ENCODE data around the gene ATP6V1A. TPM values are rescaled to one million over a fixed set of nuclear protein-coding genes. Genes with fewer than 3 reads are reported as not detected.

Gene ATP6V1A
- total and polyA plus RNA-seq, 8 donors = 5.9 to 44.7 (median 24.9) TPM

DNA sequence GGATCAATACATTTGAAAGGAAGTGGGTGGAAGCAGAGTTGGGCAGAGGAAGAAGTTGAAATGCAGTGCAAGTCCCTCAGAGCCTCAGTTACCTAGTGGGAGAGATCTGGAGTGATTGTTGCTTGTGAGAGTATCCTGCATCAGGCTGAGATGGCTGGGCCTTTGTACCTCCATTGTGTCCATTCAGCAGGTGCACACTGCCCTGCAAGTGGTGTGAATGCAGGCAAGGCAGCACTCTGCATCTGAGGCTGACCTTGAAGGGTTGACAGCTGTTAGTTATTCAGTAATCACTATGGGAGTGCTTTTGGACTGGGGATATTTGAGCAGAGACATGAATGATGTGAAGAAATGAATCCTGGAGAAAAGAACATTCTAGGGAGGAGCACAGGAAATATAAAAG, 25.2 kb downstream of the ATP6V1A start:
- no peaks in the 10 kb centered on the region for H3K27me3 ChIP-seq
- H3K4me1 ChIP-seq = peaks cover 7 to 16% (median 14%) of the 10 kb centered on the region in 3 donors
- DNase-seq = peak in 3 of 6 donors; percentile 22 to 31 (median 28)
- no peak overlapping the region for H3K27ac ChIP-seq
- H3K9me3 ChIP-seq = no peaks in the 10 kb centered on the region
- intact Hi-C loops (cut with DNase I) = loop anchor here in 1 of 3 donors (10.0 kb wide), 1 partner anchor 53 kb away; no protein-coding TSS in a partner anchor
- TF ChIP-seq, protein P1, sequence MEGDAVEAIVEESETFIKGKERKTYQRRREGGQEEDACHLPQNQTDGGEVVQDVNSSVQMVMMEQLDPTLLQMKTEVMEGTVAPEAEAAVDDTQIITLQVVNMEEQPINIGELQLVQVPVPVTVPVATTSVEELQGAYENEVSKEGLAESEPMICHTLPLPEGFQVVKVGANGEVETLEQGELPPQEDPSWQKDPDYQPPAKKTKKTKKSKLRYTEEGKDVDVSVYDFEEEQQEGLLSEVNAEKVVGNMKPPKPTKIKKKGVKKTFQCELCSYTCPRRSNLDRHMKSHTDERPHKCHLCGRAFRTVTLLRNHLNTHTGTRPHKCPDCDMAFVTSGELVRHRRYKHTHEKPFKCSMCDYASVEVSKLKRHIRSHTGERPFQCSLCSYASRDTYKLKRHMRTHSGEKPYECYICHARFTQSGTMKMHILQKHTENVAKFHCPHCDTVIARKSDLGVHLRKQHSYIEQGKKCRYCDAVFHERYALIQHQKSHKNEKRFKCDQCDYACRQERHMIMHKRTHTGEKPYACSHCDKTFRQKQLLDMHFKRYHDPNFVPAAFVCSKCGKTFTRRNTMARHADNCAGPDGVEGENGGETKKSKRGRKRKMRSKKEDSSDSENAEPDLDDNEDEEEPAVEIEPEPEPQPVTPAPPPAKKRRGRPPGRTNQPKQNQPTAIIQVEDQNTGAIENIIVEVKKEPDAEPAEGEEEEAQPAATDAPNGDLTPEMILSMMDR (IDR thresholded peaks at IDR 0.05) = no peak
- peak; percentile 38 to 89 (median 74) for ATAC-seq
- no peaks in the 10 kb centered on the region for H3K36me3 ChIP-seq
- no peak for FAIRE-seq
- no peak overlapping the region for H3K4me3 ChIP-seq

DNA sequence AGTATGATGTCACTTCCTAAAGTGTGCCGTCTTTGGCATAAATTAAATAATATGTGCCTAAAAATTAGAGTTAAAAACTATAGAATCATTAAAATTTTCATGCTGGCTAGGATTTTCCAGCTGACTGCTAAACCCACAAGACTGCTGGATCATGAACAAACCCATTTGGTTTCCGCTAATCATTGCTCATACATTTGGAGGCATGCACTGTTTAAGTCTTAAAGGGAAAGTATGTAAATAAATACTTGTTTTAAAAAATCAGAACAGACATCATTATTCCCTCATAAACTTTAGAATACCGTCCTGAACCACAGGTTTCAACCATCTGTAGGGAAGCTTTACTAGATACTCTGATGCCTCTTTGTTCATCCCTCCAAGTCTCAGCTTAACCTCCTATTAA, 26.5 kb downstream of the ATP6V1A start:
- no peak for ATAC-seq

DNA sequence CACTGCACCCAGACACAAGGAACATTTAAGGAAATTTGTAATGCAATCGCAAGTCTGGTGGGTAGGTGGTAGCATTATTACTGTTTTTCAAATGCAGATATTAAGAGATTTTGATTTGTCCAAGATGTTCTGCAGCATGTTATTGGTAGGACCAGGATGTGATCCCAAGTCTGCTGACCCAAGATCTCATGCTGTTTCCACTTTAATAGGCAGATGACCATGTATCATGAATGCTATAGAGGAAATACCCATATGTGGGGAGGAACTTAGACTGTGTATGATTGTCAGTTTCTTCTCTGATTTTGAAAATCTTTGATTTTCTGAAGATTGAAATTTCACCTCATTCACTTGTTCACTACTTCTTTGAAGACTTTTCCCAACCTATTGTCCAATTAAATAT, 28.7 kb downstream of the ATP6V1A start:
- Histone ChIP-seq H3K4me1 (peaks cover 0 to 12% (median 10%) of the 10 kb centered on the region in 3 donors), H3K27ac (no peak overlapping the region), H3K9me3 (no peaks in the 10 kb centered on the region), H3K36me3 (no peaks in the 10 kb centered on the region), H3K4me3 (no peak overlapping the region), H3K27me3 (no peaks in the 10 kb centered on the region)
- FAIRE-seq (no peak), ATAC-seq (no peak), DNase-seq (no peak)
- TF ChIP-seq, protein P1 (IDR thresholded peaks at IDR 0.05) = no peak
- WGBS, 2 donors = 100% methylated on average over 1 of the region's 1 CpG
- intact Hi-C loops (cut with DNase I) = loop anchor here in 1 of 3 donors (10.0 kb wide), 1 partner anchor 49 kb away; no protein-coding TSS in a partner anchor

More for the DNA sequence above, 26.5 kb downstream of the ATP6V1A start:
- no peak overlapping the region for H3K4me3 ChIP-seq
- no peaks in the 10 kb centered on the region for H3K9me3 ChIP-seq
- no peaks in the 10 kb centered on the region for H3K27me3 ChIP-seq
- no peak for DNase-seq
- 82 to 87% methylated on average over 3 of the region's 3 CpGs for WGBS, 2 donors
- no peaks in the 10 kb centered on the region for H3K36me3 ChIP-seq
- H3K27ac ChIP-seq = no peak overlapping the region
- TF ChIP-seq, protein P1 (IDR thresholded peaks at IDR 0.05) = no peak
- H3K4me1 ChIP-seq = peaks cover 7 to 18% (median 14%) of the 10 kb centered on the region in 3 donors
- intact Hi-C loops (cut with DNase I) = loop anchor here in 1 of 3 donors (10.0 kb wide), 1 partner anchor 51 kb away; no protein-coding TSS in a partner anchor
- no peak for FAIRE-seq

DNA sequence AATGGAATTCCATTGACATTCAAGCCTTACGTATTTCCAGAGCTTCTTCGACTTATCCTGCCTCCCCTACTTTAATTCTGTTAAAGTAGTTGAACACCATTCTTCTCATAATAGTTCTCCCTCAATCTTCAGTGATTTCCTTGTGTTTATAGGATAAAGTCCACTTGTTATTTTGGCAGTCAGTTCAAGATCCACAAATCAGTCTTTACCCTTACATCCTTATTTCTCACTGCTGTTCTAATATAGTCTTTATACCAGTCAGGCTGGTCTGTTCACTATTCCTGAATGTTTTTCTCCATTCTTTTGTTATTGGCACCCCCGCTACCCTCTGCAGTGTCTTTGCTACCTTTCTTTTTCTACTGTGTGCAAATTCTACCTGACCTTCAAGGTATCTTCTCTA, 29.7 kb downstream of the ATP6V1A start:
- H3K27ac ChIP-seq = no peak overlapping the region
- FAIRE-seq (no peak), ATAC-seq (peak in 2 of 4 donors; percentile 39 to 51), DNase-seq (no peak)
- intact Hi-C loops (cut with DNase I) = loop anchor here in 1 of 3 donors (10.0 kb wide), 1 partner anchor 48 kb away; no protein-coding TSS in a partner anchor
- H3K9me3 ChIP-seq = no peaks in the 10 kb centered on the region
- H3K27me3 ChIP-seq = no peaks in the 10 kb centered on the region
- TF ChIP-seq, protein P1 (IDR thresholded peaks at IDR 0.05) = no peak
- no peaks in the 10 kb centered on the region for H3K36me3 ChIP-seq
- H3K4me3 ChIP-seq = no peak overlapping the region
- H3K4me1 ChIP-seq = peaks cover 0 to 12% (median 10%) of the 10 kb centered on the region in 3 donors
- 42 to 45% methylated on average over 3 of the region's 3 CpGs for WGBS, 2 donors

DNA sequence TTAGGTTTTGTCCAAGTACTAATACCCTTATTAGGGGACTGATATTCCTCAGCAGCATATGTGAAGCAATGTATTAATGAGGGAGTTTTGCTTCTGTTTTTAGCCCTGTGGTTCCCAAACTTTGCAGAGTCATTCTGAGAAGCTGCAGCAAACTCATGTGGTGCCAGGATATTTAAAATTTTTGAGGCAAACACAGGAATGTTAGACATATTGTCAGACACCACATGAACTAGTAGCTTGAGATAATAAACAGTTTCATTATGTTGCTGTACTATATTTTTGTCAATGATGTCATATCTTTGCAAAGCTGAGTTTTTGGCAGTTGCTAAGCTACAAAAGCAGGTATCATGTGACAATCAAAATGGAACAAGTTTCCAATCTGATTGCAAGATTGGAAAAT, 36.6 kb downstream of the ATP6V1A start:
- Histone ChIP-seq H3K36me3 (peaks cover 0 to 8% (median 0%) of the 10 kb centered on the region in 3 donors), H3K27ac (no peak overlapping the region), H3K9me3 (no peaks in the 10 kb centered on the region), H3K27me3 (no peaks in the 10 kb centered on the region), H3K4me1 (no peaks in the 10 kb centered on the region), H3K4me3 (no peak overlapping the region)
- ATAC-seq (peak in 2 of 4 donors; percentile 51), DNase-seq (no peak), FAIRE-seq (peak; percentile 51)
- TF ChIP-seq, protein P1 (IDR thresholded peaks at IDR 0.05) = no peak
- intact Hi-C loops (cut with DNase I) = no loop called here
